GM23338 (cell line): Measurements from ENCODE around the gene ATF7. TPM values are rescaled to one million over a fixed set of nuclear protein-coding genes. Genes with fewer than 3 reads are reported as not detected.

Experiments
- ATAC-seq: fragments of 200-7000 bp; cut with Tn5 transposase; 3 replicates; pipeline ENCODE4 v1.9.1; 2020
- DNase-seq: peaks from one replicate; pipeline ENCODE4 v3.0.0-alpha.2; 2015; ENCODE audit warnings: low spot score
- H2AFZ ChIP-seq: fragments of 200-600 bp; sonication (generic); 2 replicates; pipeline ENCODE4 v1.8.0; 2016; ENCODE audit warnings: antibody characterized with exemption, mild to moderate bottlenecking, moderate library complexity
- H3F3A ChIP-seq: fragments of 200-600 bp; sonication (generic); replicated peaks from 2 replicates; pipeline ENCODE4 v1.8.0; 2017; ENCODE audit warnings: antibody characterized with exemption, mixed run types, low read depth
- H3K27ac ChIP-seq: fragments of 200-600 bp; sonication (generic); 2 replicates; pipeline ENCODE4 v1.6.1; 2016; ENCODE audit warnings: low read depth
- H3K27me3 ChIP-seq: fragments of 200-600 bp; sonication (generic); 2 replicates; pipeline ENCODE4 v1.8.0; 2016; ENCODE audit warnings: mild to moderate bottlenecking, mixed run types, moderate library complexity; ENCODE audit not compliant: insufficient read depth
- H3K36me3 ChIP-seq: fragments of 200-600 bp; sonication (generic); 2 replicates; pipeline ENCODE4 v1.8.0; 2016; ENCODE audit warnings: mild to moderate bottlenecking; ENCODE audit not compliant: insufficient read depth
- H3K4me1 ChIP-seq: fragments of 200-600 bp; sonication (generic); 2 replicates; pipeline ENCODE4 v1.8.0; 2016; ENCODE audit warnings: mild to moderate bottlenecking, moderate library complexity; ENCODE audit not compliant: insufficient read depth
- H3K4me2 ChIP-seq: fragments of 200-600 bp; sonication (generic); 2 replicates; pipeline ENCODE4 v1.7.1; 2017; ENCODE audit warnings: mixed run types
- H3K4me3 ChIP-seq: fragments of 200-600 bp; sonication (generic); 2 replicates; pipeline ENCODE4 v1.6.1; 2016; ENCODE audit warnings: mixed run types
- H3K79me2 ChIP-seq: fragments of 200-600 bp; sonication (generic); replicated peaks from 2 replicates; pipeline ENCODE4 v1.8.0; 2017; ENCODE audit warnings: mild to moderate bottlenecking; ENCODE audit not compliant: insufficient read depth
- H3K9me2 ChIP-seq: fragments of 200-600 bp; sonication (generic); 2 replicates; pipeline ENCODE4 v1.8.0; 2017; ENCODE audit not compliant: insufficient read depth
- H4K20me1 ChIP-seq: fragments of 200-600 bp; sonication (generic); replicated peaks from 2 replicates; pipeline ENCODE4 v1.8.0; 2017; ENCODE audit warnings: mild to moderate bottlenecking; ENCODE audit not compliant: insufficient read depth
- H3K27ac Mint-ChIP-seq: 2 replicates; pipeline ENCODE4 v1.8.0; 2020; ENCODE audit warnings: inconsistent platforms, mild to moderate bottlenecking, moderate library complexity, mixed read lengths
- H3K27me3 Mint-ChIP-seq: 3 replicates; pipeline ENCODE4 v1.8.0; 2022; ENCODE audit warnings: low read depth, mild to moderate bottlenecking, moderate library complexity, mixed read lengths, inconsistent platforms; ENCODE audit not compliant: insufficient read depth, poor library complexity
- H3K36me3 Mint-ChIP-seq: 3 replicates; pipeline ENCODE4 v1.8.0; 2021; ENCODE audit warnings: low read depth, mild to moderate bottlenecking, inconsistent platforms, moderate library complexity, mixed read lengths
- H3K4me1 Mint-ChIP-seq: 3 replicates; pipeline ENCODE4 v1.8.0; 2020; ENCODE audit warnings: mild to moderate bottlenecking, inconsistent platforms, mixed read lengths
- H3K4me3 Mint-ChIP-seq: 3 replicates; pipeline ENCODE4 v1.8.0; 2021; ENCODE audit warnings: moderate library complexity, mild to moderate bottlenecking, inconsistent platforms, mixed read lengths
- H3K9me3 Mint-ChIP-seq: 3 replicates; pipeline ENCODE4 v1.8.0; 2020; ENCODE audit warnings: moderate library complexity, mild to moderate bottlenecking, inconsistent platforms, mixed read lengths
- CREB1 ChIP-seq: fragments of 250-450 bp; sonication (Bioruptor Pico); IDR thresholded peaks from 2 replicates; pipeline ENCODE4 v1.5.0; 2020; ENCODE audit warnings: low read depth, mild to moderate bottlenecking, moderate library complexity
- EZH2 ChIP-seq: fragments of 200-600 bp; sonication (generic); IDR thresholded peaks from one replicate; pipeline ENCODE4 v1.8.0; 2017; ENCODE audit warnings: antibody characterized with exemption, mild to moderate bottlenecking, low read depth; ENCODE audit not compliant: unreplicated experiment
- EZH2phosphoT487 ChIP-seq: fragments of 200-600 bp; sonication (generic); IDR thresholded peaks from one replicate; pipeline ENCODE4 v1.8.1; 2018; ENCODE audit warnings: antibody characterized with exemption; ENCODE audit not compliant: unreplicated experiment
- JUNB ChIP-seq: IDR thresholded peaks from one replicate; pipeline ENCODE4 v1.6.1; 2016; ENCODE audit warnings: antibody characterized with exemption; ENCODE audit not compliant: unreplicated experiment
- NANOG ChIP-seq: IDR thresholded peaks from 2 replicates; pipeline ENCODE4 v1.6.1; 2016; ENCODE audit warnings: antibody characterized with exemption, borderline replicate concordance
- POLR2AphosphoS5 ChIP-seq: IDR thresholded peaks from 2 replicates; pipeline ENCODE4 v1.6.1; 2016; ENCODE audit warnings: antibody characterized with exemption, low read depth
- STAT1 ChIP-seq: IDR thresholded peaks from one replicate; pipeline ENCODE4 v1.6.1; 2016; ENCODE audit warnings: antibody characterized with exemption; ENCODE audit not compliant: unreplicated experiment
- ZNF114 ChIP-seq: fragments of 250-450 bp; sonication (Bioruptor Pico); IDR thresholded peaks from 2 replicates; pipeline ENCODE4 v1.5.0; 2020; ENCODE audit warnings: mild to moderate bottlenecking, moderate library complexity
- ZNF331 ChIP-seq: fragments of 250-450 bp; sonication (Bioruptor Pico); IDR thresholded peaks from 2 replicates; pipeline ENCODE4 v1.5.0; 2020; ENCODE audit warnings: low read depth, mild to moderate bottlenecking, moderate library complexity
- ZNF462 ChIP-seq: fragments of 250-450 bp; sonication (Bioruptor Pico); IDR thresholded peaks from 2 replicates; pipeline ENCODE4 v1.5.0; 2020; ENCODE audit warnings: mild to moderate bottlenecking, moderate library complexity
- polyA plus RNA-seq: library from polyadenylated mRNA; unstranded; fragments of >200 nt; fragmentation: Nextera tagmentation; extraction: Ambion mirVana; gene quantifications from 2 replicates; pipeline ENCODE4 v1.2.1, GENCODE V29; 2016
- total RNA-seq: library from RNA; depleted of rRNA; stranded (reverse); fragments of >200 nt; shearing (Covaris generic); gene quantifications from 2 replicates; pipeline ENCODE4 v1.2.3, GENCODE V29; 2014
- TF ChIP-seq, protein P1 (sequence below), 2 experiments: fragments of 200-600 bp in 1 of 2; sonication (generic) in 1 of 2; conservative IDR thresholded peaks; 2 replicates each; pipeline versions ENCODE4 v1.5.1 to v1.6.1; 2016 to 2017; ENCODE audit warnings: antibody characterized with exemption in 2 of 2, low read depth in 2 of 2, mild to moderate bottlenecking in 2 of 2, moderate library complexity in 1 of 2
- TF ChIP-seq, protein P2 (sequence below): IDR thresholded peaks from 2 replicates; pipeline ENCODE4 v1.6.1; 2016; ENCODE audit warnings: antibody characterized with exemption

The ATF7 gene
- total and polyA plus RNA-seq, 2 experiments from 2014 or later, result 13.9 to 16.3 TPM

DNA sequence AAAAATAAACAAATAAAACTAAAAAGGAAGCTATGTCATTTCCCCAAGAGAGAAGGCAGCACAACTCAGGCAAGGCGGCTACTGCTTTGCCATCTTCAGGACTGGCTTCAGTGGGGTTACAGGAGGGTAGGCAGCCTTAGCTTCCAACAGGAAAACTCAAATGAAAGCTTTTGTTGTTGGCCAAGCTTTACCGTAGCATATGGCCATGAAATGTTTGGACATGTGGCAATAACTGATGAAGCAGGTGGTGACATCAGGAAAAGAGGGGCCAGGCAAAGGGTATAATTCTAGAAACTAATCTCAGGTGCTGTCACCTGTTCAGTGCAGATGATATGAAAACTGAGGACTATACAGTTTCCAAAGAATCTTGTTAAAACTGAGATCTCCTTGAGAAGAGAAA, 96.1 kb downstream of the ATF7 start:
- Mint-ChIP-seq H3K4me3 (no peak overlapping the region), H3K9me3 (no peaks in the 10 kb centered on the region), H3K27ac (no peak overlapping the region), H3K36me3 (peaks cover 15% of the 10 kb centered on the region), H3K4me1 (no peaks in the 10 kb centered on the region), H3K27me3 (peaks cover 2% of the 10 kb centered on the region)
- Histone ChIP-seq H3F3A (no peaks in the 10 kb centered on the region), H3K4me3 (no peak overlapping the region), H3K4me1 (no peaks in the 10 kb centered on the region), H4K20me1 (no peaks in the 10 kb centered on the region; the same call in 1 of the 2 replicates), H3K9me2 (no peaks in the 10 kb centered on the region), H3K36me3 (peaks cover 2% of the 10 kb centered on the region; the same call in 1 of the 2 replicates), H3K27ac (no peak overlapping the region), H3K79me2 (no peaks in the 10 kb centered on the region), H3K27me3 (no peaks in the 10 kb centered on the region), H3K4me2 (no peak overlapping the region), H2AFZ (no peak overlapping the region)
- TF ChIP-seq, protein P1, sequence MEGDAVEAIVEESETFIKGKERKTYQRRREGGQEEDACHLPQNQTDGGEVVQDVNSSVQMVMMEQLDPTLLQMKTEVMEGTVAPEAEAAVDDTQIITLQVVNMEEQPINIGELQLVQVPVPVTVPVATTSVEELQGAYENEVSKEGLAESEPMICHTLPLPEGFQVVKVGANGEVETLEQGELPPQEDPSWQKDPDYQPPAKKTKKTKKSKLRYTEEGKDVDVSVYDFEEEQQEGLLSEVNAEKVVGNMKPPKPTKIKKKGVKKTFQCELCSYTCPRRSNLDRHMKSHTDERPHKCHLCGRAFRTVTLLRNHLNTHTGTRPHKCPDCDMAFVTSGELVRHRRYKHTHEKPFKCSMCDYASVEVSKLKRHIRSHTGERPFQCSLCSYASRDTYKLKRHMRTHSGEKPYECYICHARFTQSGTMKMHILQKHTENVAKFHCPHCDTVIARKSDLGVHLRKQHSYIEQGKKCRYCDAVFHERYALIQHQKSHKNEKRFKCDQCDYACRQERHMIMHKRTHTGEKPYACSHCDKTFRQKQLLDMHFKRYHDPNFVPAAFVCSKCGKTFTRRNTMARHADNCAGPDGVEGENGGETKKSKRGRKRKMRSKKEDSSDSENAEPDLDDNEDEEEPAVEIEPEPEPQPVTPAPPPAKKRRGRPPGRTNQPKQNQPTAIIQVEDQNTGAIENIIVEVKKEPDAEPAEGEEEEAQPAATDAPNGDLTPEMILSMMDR (conservative IDR thresholded peaks at IDR 0.05; ENCODE audit: low read depth in 2 of 2), result no peak
- TF ChIP-seq ZNF331 (CRISPR knock-in tag), result no peak
- no peak for TF ChIP-seq EZH2phosphoT487
- no peak for TF ChIP-seq CREB1 (CRISPR knock-in tag)
- no peak for TF ChIP-seq NANOG
- TF ChIP-seq STAT1, result no peak
- TF ChIP-seq JUNB, result no peak
- no peak for TF ChIP-seq POLR2AphosphoS5
- no peak for TF ChIP-seq ZNF462
- TF ChIP-seq, protein P2, sequence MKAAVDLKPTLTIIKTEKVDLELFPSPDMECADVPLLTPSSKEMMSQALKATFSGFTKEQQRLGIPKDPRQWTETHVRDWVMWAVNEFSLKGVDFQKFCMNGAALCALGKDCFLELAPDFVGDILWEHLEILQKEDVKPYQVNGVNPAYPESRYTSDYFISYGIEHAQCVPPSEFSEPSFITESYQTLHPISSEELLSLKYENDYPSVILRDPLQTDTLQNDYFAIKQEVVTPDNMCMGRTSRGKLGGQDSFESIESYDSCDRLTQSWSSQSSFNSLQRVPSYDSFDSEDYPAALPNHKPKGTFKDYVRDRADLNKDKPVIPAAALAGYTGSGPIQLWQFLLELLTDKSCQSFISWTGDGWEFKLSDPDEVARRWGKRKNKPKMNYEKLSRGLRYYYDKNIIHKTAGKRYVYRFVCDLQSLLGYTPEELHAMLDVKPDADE, result no peak
- no peak for TF ChIP-seq ZNF114
- TF ChIP-seq EZH2, result no peak
- ATAC-seq, result no peak
- no peak for DNase-seq
